HepG2 (cell line): ENCODE results near the gene CAPN10. TPM values are rescaled to one million over a fixed set of nuclear protein-coding genes. Genes with fewer than 3 reads are reported as not detected.

Source experiments
- ATAC-seq: fragments of 200-7000 bp; cut with Tn5 transposase; 3 replicates; pipeline ENCODE4 v1.9.1; 2020; ENCODE audit warnings: mild to moderate bottlenecking, moderate library complexity
- BruUV-seq: library from RNA; stranded (reverse); fragments of 400-500 nt; replicated peaks from 2 replicates; lab custom pipeline; 2021; lab: Mats Ljungman, UMichigan
- CTCF ChIA-PET: fragments of 300-600 bp; formaldehyde crosslinking; extraction: SDS; loops from one replicate; lab custom pipeline; 2021; ENCODE audit warnings: low total read pairs, inconsistent platforms, low intra/inter-chr PET ratio; lab: Yijun Ruan, JAX
- POLR2A ChIA-PET: fragments of 350-600 bp; sonication (Branson Sonifier 250); formaldehyde crosslinking; loops from one replicate; lab custom pipeline; 2020; ENCODE audit warnings: antibody characterized with exemption, inconsistent platforms; lab: Yijun Ruan, JAX
- DNase-seq: peaks from one replicate; pipeline ENCODE4 v3.0.0-alpha.2; 2015; ENCODE audit warnings: low spot score
- FAIRE-seq: peaks from 3 replicates; lab custom pipeline; 2011; peaks lifted over from hg19 to GRCh38; lab: Jason Lieb, UNC
- H2AFZ ChIP-seq: one replicate; pipeline ENCODE4 v1.6.1; 2011; ENCODE audit warnings: low read length, inconsistent platforms
- H3K27ac ChIP-seq: fragments of 300-600 bp; 3 replicates; pipeline ENCODE4 v1.8.0; 2011; ENCODE audit warnings: mixed run types, mild to moderate bottlenecking, mixed read lengths, low read length, inconsistent platforms; ENCODE audit not compliant: insufficient read depth; ENCODE audit errors: extremely low read length
- H3K27me3 ChIP-seq, 2 experiments: fragments of 200-600 bp in 1 of 2; 2 replicates in 1 of 2; 3 replicates in 1 of 2; pipeline versions ENCODE4 v1.6.0 to v1.8.0; 2011; ENCODE audit warnings: low read length in 2 of 2, mild to moderate bottlenecking in 2 of 2, moderate library complexity in 2 of 2, inconsistent platforms in 1 of 2; ENCODE audit not compliant: insufficient read depth in 2 of 2, control insufficient read depth in 1 of 2
- H3K36me3 ChIP-seq, 2 experiments: fragments of 200-600 bp in 1 of 2; replicated peaks in 1 of 2; 2 replicates in 1 of 2; 3 replicates in 1 of 2; pipeline versions ENCODE4 v1.5.1 to v1.8.0; 2011; ENCODE audit warnings: low read length in 2 of 2, inconsistent platforms in 1 of 2; ENCODE audit not compliant: insufficient read depth in 2 of 2, control insufficient read depth in 1 of 2
- H3K4me1 ChIP-seq: 2 replicates; pipeline ENCODE4 v1.5.1; 2012; ENCODE audit warnings: low read length, inconsistent platforms; ENCODE audit not compliant: insufficient read depth
- H3K4me2 ChIP-seq: 2 replicates; pipeline ENCODE4 v1.6.0; 2011; ENCODE audit warnings: low read depth, low read length, inconsistent platforms
- H3K4me3 ChIP-seq, 3 experiments: fragments of 200-600 bp in 1 of 3; sonication (generic), shearing (Covaris generic) in 1 of 3; replicated peaks in 1 of 3; 2 replicates each; pipeline ENCODE4 v1.5.1; 2011 to 2016; ENCODE audit warnings: low read length in 3 of 3, inconsistent platforms in 2 of 3, low read depth in 2 of 3, mild to moderate bottlenecking in 2 of 3, control low read depth in 1 of 3, mixed read lengths in 1 of 3; ENCODE audit not compliant: insufficient read depth in 1 of 3
- H3K79me2 ChIP-seq: one replicate; pipeline ENCODE4 v1.6.1; 2011; ENCODE audit warnings: low read length, inconsistent platforms; ENCODE audit not compliant: insufficient read depth
- H3K9ac ChIP-seq: 2 replicates; pipeline ENCODE4 v1.6.0; 2011; ENCODE audit warnings: mild to moderate bottlenecking, low read depth, low read length, inconsistent platforms; ENCODE audit not compliant: insufficient read depth
- H3K9me3 ChIP-seq: 2 replicates; pipeline ENCODE4 v1.5.1; 2012; ENCODE audit warnings: mild to moderate bottlenecking, low read length
- H4K20me1 ChIP-seq: 2 replicates; pipeline ENCODE4 v1.6.0; 2011; ENCODE audit warnings: inconsistent platforms, mild to moderate bottlenecking, low read length, moderate library complexity; ENCODE audit not compliant: insufficient read depth
- ARNTL ChIP-seq: sonication (generic); formaldehyde crosslinking; IDR thresholded peaks from 2 replicates; pipeline ENCODE4 v1.4.0; 2020; ENCODE audit warnings: mild to moderate bottlenecking, missing genetic modification reagents
- GABPB1 ChIP-seq: IDR thresholded peaks from 2 replicates; pipeline ENCODE4 v1.6.1; 2016; ENCODE audit warnings: mild to moderate bottlenecking, missing genetic modification reagents, moderate library complexity, missing compliant biosample characterization
- HNRNPL ChIP-seq: fragments of 200-400 bp; formaldehyde crosslinking; IDR thresholded peaks from 2 replicates; pipeline ENCODE4 v1.6.1; 2017; ENCODE audit warnings: mild to moderate bottlenecking, low read depth, low read length
- HOXD1 ChIP-seq: sonication (generic); formaldehyde crosslinking; IDR thresholded peaks from 2 replicates; pipeline ENCODE4 v1.5.0; 2020; ENCODE audit warnings: missing genetic modification reagents
- MTERF4 ChIP-seq: sonication (generic); formaldehyde crosslinking; IDR thresholded peaks from 2 replicates; pipeline ENCODE4 v1.8.0; 2023; ENCODE audit warnings: mild to moderate bottlenecking, missing genetic modification reagents
- SAFB2 ChIP-seq: sonication (generic); formaldehyde crosslinking; IDR thresholded peaks from 2 replicates; pipeline ENCODE4 v1.5.1; 2020; ENCODE audit warnings: missing genetic modification reagents, low read depth, mild to moderate bottlenecking, borderline replicate concordance
- ZMYM2 ChIP-seq: sonication (generic); formaldehyde crosslinking; IDR thresholded peaks from 2 replicates; pipeline ENCODE4 v1.8.0; 2022; ENCODE audit warnings: mild to moderate bottlenecking, missing genetic modification reagents
- ZMYM3 ChIP-seq: sonication (generic); formaldehyde crosslinking; IDR thresholded peaks from 2 replicates; pipeline ENCODE4 v1.5.1; 2020; ENCODE audit warnings: mild to moderate bottlenecking, missing genetic modification reagents
- ZNF318 ChIP-seq: sonication (generic); formaldehyde crosslinking; IDR thresholded peaks from 2 replicates; pipeline ENCODE4 v1.4.0; 2020; ENCODE audit warnings: mild to moderate bottlenecking, missing genetic modification reagents
- ZNF484 ChIP-seq: sonication (generic); formaldehyde crosslinking; IDR thresholded peaks from 2 replicates; pipeline ENCODE4 v1.5.1; 2020; ENCODE audit warnings: mild to moderate bottlenecking, low read depth, missing genetic modification reagents, borderline replicate concordance
- WGBS: methylation state at CpG from one replicate; pipeline ENCODE4 v1.1.6; 2017; ENCODE audit warnings: low lambda C conversion rate; 5-methylcytosine and 5-hydroxymethylcytosine counted together
- in situ Hi-C: cut with HindIII; loops from 2 replicates; pipeline ENCODE4 v1.10.0; 2017; ENCODE audit warnings: low pct_unique_long_range_greater_than_20kb; ENCODE audit not compliant: extremely low pct_ligation_motif_present
- intact Hi-C: fragments of 100-400 bp; cut with micrococcal nuclease; formaldehyde crosslinking; loops from one replicate; pipeline ENCODE4 v1.10.0; 2022; ENCODE audit not compliant: unreplicated experiment
- polyA plus RNA-seq, 8 experiments: library from polyadenylated mRNA; depleted of rRNA in 3 of 8; stranded (reverse) in 7 of 8; unstranded in 1 of 8; fragments of >200 nt; fragmentation: Illumina TruSeq in 4 of 8; extraction: Trizol in 4 of 8; gene quantifications; 2 replicates each; pipeline versions ENCODE4 v1.2.1 to v1.2.3, GENCODE V29; 2011 to 2016; ENCODE audit warnings: low read depth in 4 of 8, missing spikeins in 1 of 8, mixed read lengths in 1 of 8; ENCODE audit not compliant: insufficient read depth in 1 of 8
- total RNA-seq, 5 experiments: library from RNA; depleted of rRNA; stranded (reverse); fragments of >200 nt; fragmentation: Illumina TruSeq; extraction: Trizol; gene quantifications; 2 replicates each; pipeline ENCODE4 v1.2.3, GENCODE V29; 2016; ENCODE audit warnings: low read depth in 1 of 5
- TF ChIP-seq, protein P1 (sequence below): sonication (generic); formaldehyde crosslinking; IDR thresholded peaks from 2 replicates; pipeline ENCODE4 v1.9.0; 2022; ENCODE audit warnings: low read depth, missing genetic modification reagents

The CAPN10 gene
- total and polyA plus RNA-seq, 2 of the 13 experiments (the other 11 are each of a cell fraction or from before 2014, with no cell fraction given), result 27.6 to 32.4 TPM

DNA sequence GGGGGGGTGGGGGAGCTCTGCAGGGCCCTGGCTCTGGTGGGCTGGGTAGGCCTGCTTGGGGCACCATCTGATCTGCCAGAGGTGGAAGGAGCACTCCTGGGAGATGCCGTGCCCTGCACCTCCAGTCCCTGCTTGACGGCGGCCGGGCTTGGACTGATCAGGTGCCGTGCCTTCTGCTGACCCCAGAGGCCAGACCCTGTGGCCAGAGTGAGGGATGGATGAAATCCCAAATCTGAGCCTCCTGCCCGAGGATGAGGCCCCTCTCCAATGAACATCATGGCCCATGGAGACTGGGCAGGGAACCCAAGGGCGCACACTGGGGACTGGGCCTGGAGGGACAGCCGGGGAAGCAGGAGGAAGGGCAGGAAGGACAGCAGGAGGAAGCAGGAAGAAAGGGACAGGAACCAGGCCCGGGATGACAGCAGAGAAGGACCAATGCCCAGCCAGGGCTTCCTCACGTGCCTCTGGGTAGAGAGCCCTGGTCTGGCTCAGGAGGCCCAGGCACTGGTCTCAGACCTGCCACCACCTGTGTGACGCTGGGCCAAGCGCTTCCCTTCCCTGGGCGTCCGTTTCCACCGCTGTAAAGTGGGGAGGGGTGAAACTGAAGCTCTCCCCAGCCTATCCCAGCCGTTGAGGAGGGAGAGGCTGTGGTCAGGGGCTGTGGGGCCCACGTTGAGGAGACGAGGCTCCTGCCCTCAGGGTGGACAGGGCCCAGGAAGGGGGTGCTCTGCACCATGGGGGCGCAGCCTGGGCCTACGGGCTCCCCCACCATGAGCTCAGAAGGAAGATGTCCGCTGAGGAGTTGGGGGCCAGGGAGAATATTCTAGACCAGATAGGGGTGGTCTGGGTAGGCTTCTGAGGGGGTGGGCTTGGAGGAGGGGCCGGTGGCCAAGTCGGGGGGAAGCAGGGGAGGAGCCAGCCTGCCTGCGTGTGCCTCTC lies 37.7 kb downstream of the CAPN10 start:
- ATAC-seq (peak; percentile 16), DNase-seq (no peak), FAIRE-seq (no peak)
- no peak overlapping the region for H3K27ac ChIP-seq
- no peaks in the 10 kb centered on the region for H4K20me1 ChIP-seq
- no peak overlapping the region for H2AFZ ChIP-seq
- intact Hi-C loops, result no loop called here
- no peaks in the 10 kb centered on the region for H3K79me2 ChIP-seq
- CTCF ChIA-PET, result no interaction called here
- H3K9me3 ChIP-seq, result no peaks in the 10 kb centered on the region
- H3K4me1 ChIP-seq, result peaks cover 47% of the 10 kb centered on the region
- BruUV-seq, result no TSS peak
- no peak overlapping the region for H3K9ac ChIP-seq
- POLR2A ChIA-PET, result interaction anchor here (0.6 to 7.1 kb wide), 2 partner anchors 19 to 55 kb away, joined by 3 to 46 read pairs; no protein-coding TSS in a partner anchor
- no peak overlapping the region for H3K4me2 ChIP-seq
- no peaks in the 10 kb centered on the region; a peak in 1 of 5 replicates for H3K27me3 ChIP-seq
- peaks cover 8 to 12% of the 10 kb centered on the region in 2 experiments; a peak in 4 of 5 replicates for H3K36me3 ChIP-seq
- H3K4me3 ChIP-seq, result no peak overlapping the region
- in situ Hi-C loops, result no loop called here
- WGBS, result 74% methylated on average over 19 of the region's 24 CpGs
- TF ChIP-seq ZNF484 (no peak), ZMYM2 (CRISPR knock-in tag) (no peak), GABPB1 (CRISPR knock-in tag) (0 out of 2 replicates have a peak, but pooled peaks have one; percentile 8), HNRNPL (0 out of 2 replicates have a peak, but pooled peaks have one; percentile 31), MTERF4 (CRISPR knock-in tag) (no peak), HOXD1 (CRISPR knock-in tag) (no peak), ZMYM3 (no peak), ARNTL (CRISPR knock-in tag) (no peak), SAFB2 (CRISPR knock-in tag) (no peak), ZNF318 (no peak)
- TF ChIP-seq, protein P1, sequence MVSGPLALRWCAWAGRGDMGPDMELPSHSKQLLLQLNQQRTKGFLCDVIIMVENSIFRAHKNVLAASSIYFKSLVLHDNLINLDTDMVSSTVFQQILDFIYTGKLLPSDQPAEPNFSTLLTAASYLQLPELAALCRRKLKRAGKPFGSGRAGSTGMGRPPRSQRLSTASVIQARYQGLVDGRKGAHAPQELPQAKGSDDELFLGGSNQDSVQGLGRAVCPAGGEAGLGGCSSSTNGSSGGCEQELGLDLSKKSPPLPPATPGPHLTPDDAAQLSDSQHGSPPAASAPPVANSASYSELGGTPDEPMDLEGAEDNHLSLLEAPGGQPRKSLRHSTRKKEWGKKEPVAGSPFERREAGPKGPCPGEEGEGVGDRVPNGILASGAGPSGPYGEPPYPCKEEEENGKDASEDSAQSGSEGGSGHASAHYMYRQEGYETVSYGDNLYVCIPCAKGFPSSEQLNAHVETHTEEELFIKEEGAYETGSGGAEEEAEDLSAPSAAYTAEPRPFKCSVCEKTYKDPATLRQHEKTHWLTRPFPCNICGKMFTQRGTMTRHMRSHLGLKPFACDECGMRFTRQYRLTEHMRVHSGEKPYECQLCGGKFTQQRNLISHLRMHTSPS (CRISPR knock-in tag), result no peak
